DND-41 (cell line): ENCODE results near the gene HRH2.

Source experiments
- ATAC-seq: fragments of 200-7000 bp; cut with Tn5 transposase; 3 replicates; pipeline ENCODE4 v1.9.1; 2021; ENCODE audit warnings: low read depth; ENCODE audit not compliant: insufficient read depth
- DNase-seq: peaks from one replicate; pipeline ENCODE4 v3.0.0-alpha.2; 2020
- H2AFZ ChIP-seq: 2 replicates; pipeline ENCODE4 v1.6.0; 2012; ENCODE audit warnings: low read depth, low read length
- H3K27ac ChIP-seq: 2 replicates; pipeline ENCODE4 v1.5.1; 2012; ENCODE audit warnings: low read length, inconsistent platforms
- H3K27me3 ChIP-seq: fragments of 200-600 bp; sonication (generic); 2 replicates; pipeline ENCODE4 v1.6.0; 2012; ENCODE audit warnings: low read length, mild to moderate bottlenecking, inconsistent platforms; ENCODE audit not compliant: insufficient read depth, poor library complexity
- H3K36me3 ChIP-seq: 2 replicates; pipeline ENCODE4 v1.5.1; 2012; ENCODE audit warnings: low read length, inconsistent platforms; ENCODE audit not compliant: insufficient read depth
- H3K4me1 ChIP-seq: 2 replicates; pipeline ENCODE4 v1.5.1; 2012; ENCODE audit warnings: mild to moderate bottlenecking, low read length; ENCODE audit not compliant: insufficient read depth
- H3K4me2 ChIP-seq: 2 replicates; pipeline ENCODE4 v1.6.0; 2012; ENCODE audit warnings: mild to moderate bottlenecking, moderate library complexity, low read length, inconsistent platforms; ENCODE audit not compliant: insufficient read depth
- H3K4me3 ChIP-seq, 2 experiments: fragments of 200-600 bp in 1 of 2; shearing (Covaris generic) in 1 of 2; 2 replicates each; pipeline ENCODE4 v1.5.1; 2012 to 2016; ENCODE audit warnings: inconsistent platforms in 2 of 2, low read length in 2 of 2, mild to moderate bottlenecking in 2 of 2, low read depth in 1 of 2, moderate library complexity in 1 of 2
- H3K79me2 ChIP-seq: 2 replicates; pipeline ENCODE4 v1.6.0; 2012; ENCODE audit warnings: low read length, inconsistent platforms; ENCODE audit not compliant: insufficient read depth
- H3K9ac ChIP-seq: 2 replicates; pipeline ENCODE4 v1.6.0; 2012; ENCODE audit warnings: low read depth, mild to moderate bottlenecking, inconsistent platforms, low read length, moderate library complexity
- H3K9me3 ChIP-seq: 2 replicates; pipeline ENCODE4 v1.5.1; 2012; ENCODE audit warnings: low read length, moderate library complexity, mild to moderate bottlenecking, inconsistent platforms; ENCODE audit not compliant: insufficient read depth, severe bottlenecking
- H4K20me1 ChIP-seq: 2 replicates; pipeline ENCODE4 v1.6.0; 2012; ENCODE audit warnings: low read length; ENCODE audit not compliant: insufficient read depth
- EZH2 ChIP-seq: IDR thresholded peaks from 3 replicates; pipeline ENCODE4 v1.6.1; 2012; ENCODE audit warnings: borderline replicate concordance, low read depth, mild to moderate bottlenecking, moderate library complexity, low read length, inconsistent platforms; ENCODE audit not compliant: severe bottlenecking
- TF ChIP-seq, protein P1 (sequence below): IDR thresholded peaks from 2 replicates; pipeline ENCODE4 v1.5.1; 2012; ENCODE audit warnings: borderline replicate concordance, low read length, moderate library complexity, mild to moderate bottlenecking; ENCODE audit not compliant: poor library complexity, severe bottlenecking; ENCODE audit errors: extremely low read depth

The HRH2 gene

DNA sequence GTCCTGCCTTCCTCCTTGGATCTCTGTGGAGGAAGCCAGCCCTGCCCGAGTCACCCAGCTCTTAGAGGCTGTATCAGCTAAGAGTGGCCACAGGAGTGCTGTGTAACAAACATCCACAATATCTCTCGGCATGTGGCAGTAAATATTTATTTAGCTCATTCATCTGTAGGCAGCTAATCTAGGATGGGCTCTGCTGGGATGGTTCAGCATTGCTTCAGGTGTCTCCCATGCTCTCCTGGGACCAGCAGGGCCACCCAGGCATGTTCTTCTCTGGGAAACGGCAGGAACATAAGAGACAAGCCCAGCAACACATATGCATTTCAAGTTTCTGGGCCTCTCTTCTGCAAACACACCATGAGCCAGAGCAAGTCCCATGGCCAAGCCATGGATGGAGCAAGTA, 56.1 kb downstream of the HRH2 start:
- ATAC-seq, result no peak
- no peak for TF ChIP-seq EZH2
- TF ChIP-seq, protein P1, sequence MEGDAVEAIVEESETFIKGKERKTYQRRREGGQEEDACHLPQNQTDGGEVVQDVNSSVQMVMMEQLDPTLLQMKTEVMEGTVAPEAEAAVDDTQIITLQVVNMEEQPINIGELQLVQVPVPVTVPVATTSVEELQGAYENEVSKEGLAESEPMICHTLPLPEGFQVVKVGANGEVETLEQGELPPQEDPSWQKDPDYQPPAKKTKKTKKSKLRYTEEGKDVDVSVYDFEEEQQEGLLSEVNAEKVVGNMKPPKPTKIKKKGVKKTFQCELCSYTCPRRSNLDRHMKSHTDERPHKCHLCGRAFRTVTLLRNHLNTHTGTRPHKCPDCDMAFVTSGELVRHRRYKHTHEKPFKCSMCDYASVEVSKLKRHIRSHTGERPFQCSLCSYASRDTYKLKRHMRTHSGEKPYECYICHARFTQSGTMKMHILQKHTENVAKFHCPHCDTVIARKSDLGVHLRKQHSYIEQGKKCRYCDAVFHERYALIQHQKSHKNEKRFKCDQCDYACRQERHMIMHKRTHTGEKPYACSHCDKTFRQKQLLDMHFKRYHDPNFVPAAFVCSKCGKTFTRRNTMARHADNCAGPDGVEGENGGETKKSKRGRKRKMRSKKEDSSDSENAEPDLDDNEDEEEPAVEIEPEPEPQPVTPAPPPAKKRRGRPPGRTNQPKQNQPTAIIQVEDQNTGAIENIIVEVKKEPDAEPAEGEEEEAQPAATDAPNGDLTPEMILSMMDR, result no peak
- Histone ChIP-seq H3K4me3 (no peak overlapping the region), H3K79me2 (no peaks in the 10 kb centered on the region), H3K4me2 (no peak overlapping the region), H3K27me3 (no peaks in the 10 kb centered on the region), H4K20me1 (no peaks in the 10 kb centered on the region), H3K36me3 (no peaks in the 10 kb centered on the region), H3K9ac (no peak overlapping the region), H3K27ac (no peak overlapping the region), H3K4me1 (no peaks in the 10 kb centered on the region), H2AFZ (no peak overlapping the region), H3K9me3 (peaks cover 4% of the 10 kb centered on the region)
- DNase-seq, result no peak

- H3K4me3 ChIP-seq, result no peak overlapping the region
- no peak for DNase-seq
- no peaks in the 10 kb centered on the region for H3K79me2 ChIP-seq
- no peak for ATAC-seq
- H3K27me3 ChIP-seq, result no peaks in the 10 kb centered on the region
- no peak overlapping the region for H3K4me2 ChIP-seq
- no peaks in the 10 kb centered on the region for H4K20me1 ChIP-seq
- TF ChIP-seq, protein P1, result no peak
- TF ChIP-seq EZH2, result no peak
- no peaks in the 10 kb centered on the region for H3K36me3 ChIP-seq
- H3K9ac ChIP-seq, result no peak overlapping the region
- no peak overlapping the region for H3K27ac ChIP-seq
- no peaks in the 10 kb centered on the region for H3K4me1 ChIP-seq
- H3K9me3 ChIP-seq, result peaks cover 4% of the 10 kb centered on the region
- no peak overlapping the region for H2AFZ ChIP-seq
Measured at GRCh38 chr5:175714479-175715085, 56.7 kb downstream of the HRH2 start.

DNA sequence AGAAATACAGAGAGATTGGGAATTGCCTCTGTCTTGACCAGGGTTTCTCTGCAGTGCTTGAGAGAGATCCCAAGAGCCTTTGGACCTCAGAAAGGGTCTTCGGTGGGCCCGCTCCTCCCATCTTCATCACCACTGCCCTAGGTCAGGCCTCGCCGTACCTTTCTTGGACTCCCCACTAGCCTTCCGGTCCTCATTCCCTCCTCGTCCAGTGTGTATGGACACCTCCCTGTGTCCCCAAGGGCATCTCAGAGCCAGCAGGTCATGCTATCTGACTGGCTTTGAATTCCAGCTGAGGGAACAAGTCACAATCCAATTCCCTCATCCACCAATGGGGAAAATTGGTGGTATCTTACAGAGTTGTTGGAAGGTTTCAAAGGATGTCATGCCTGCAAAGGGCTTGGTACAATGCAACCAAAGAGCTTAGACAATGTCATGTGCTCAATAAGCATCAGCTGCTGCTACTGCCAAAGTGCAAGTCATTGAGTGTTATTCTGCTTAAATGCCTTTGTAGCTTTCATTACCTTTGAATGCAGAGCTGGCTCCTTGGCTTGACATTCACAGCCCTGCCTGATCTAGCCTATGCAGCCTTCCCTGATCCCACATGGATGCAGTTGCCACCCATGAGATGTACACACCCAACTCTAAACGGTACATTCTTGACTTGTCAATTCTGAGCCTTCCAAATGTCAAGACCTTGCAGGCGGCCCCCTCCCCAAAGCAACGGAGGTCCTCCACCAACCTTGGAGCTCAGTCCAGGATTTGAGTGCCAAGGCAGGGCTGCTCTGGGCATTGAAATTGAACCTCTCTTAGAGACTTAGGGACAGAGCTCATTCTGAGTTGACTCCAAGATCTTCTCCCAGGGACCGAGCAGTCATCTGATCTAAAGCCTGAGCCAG, 58.0 kb downstream of the HRH2 start:
- H3K27ac ChIP-seq, result no peak overlapping the region
- TF ChIP-seq, protein P1, result no peak
- no peak for TF ChIP-seq EZH2
- no peak overlapping the region for H3K9ac ChIP-seq
- no peak overlapping the region for H2AFZ ChIP-seq
- DNase-seq, result no peak
- no peak overlapping the region for H3K4me2 ChIP-seq
- ATAC-seq, result no peak
- H3K36me3 ChIP-seq, result no peaks in the 10 kb centered on the region
- peaks cover 4% of the 10 kb centered on the region for H3K9me3 ChIP-seq
- no peaks in the 10 kb centered on the region for H3K27me3 ChIP-seq
- H3K4me1 ChIP-seq, result no peaks in the 10 kb centered on the region
- H4K20me1 ChIP-seq, result no peaks in the 10 kb centered on the region
- H3K79me2 ChIP-seq, result no peaks in the 10 kb centered on the region
- H3K4me3 ChIP-seq, result no peak overlapping the region
